Mucosa of gallbladder (tissue), 1 donor: ENCODE results near the gene PERCC1. TPM values are rescaled to one million over a fixed set of nuclear protein-coding genes. Genes with fewer than 3 reads are reported as not detected.
A peak's percentile ranks its signal among the peaks of the same experiment; 100 is the strongest.

Source experiments
- DNase-seq: peaks from one replicate; pipeline ENCODE4 v3.0.0-alpha.2; 2020; ENCODE audit warnings: low spot score
- total RNA-seq: library from RNA; stranded (reverse); gene quantifications from one replicate; pipeline ENCODE4 v1.2.1, GENCODE V29; 2021
- donor health status: DM: no; HTN: no; CAD: no.

Gene PERCC1
- total RNA-seq, 1 donor from 2014 or later = not detected

DNA sequence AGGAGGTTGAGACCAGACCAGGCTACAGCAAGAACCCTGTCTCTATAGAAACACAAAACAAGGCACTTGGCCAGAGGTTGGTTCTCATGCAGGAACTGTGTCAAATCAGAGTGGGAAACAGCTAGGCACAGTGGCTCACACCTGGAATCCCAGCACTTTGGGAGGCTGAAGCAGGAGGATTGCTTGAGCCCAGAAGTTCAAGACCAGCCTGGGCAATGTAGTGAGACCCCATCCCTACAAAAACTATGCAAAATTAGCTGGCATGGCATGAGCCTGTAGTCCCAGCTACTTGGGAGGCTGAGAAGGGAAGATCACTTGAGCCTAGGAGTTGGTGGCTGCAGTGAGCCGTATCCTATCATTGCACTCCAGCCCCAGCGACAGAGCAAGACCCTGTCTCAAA lies 18.0 kb upstream of the PERCC1 start:
- no peak for DNase-seq

DNA sequence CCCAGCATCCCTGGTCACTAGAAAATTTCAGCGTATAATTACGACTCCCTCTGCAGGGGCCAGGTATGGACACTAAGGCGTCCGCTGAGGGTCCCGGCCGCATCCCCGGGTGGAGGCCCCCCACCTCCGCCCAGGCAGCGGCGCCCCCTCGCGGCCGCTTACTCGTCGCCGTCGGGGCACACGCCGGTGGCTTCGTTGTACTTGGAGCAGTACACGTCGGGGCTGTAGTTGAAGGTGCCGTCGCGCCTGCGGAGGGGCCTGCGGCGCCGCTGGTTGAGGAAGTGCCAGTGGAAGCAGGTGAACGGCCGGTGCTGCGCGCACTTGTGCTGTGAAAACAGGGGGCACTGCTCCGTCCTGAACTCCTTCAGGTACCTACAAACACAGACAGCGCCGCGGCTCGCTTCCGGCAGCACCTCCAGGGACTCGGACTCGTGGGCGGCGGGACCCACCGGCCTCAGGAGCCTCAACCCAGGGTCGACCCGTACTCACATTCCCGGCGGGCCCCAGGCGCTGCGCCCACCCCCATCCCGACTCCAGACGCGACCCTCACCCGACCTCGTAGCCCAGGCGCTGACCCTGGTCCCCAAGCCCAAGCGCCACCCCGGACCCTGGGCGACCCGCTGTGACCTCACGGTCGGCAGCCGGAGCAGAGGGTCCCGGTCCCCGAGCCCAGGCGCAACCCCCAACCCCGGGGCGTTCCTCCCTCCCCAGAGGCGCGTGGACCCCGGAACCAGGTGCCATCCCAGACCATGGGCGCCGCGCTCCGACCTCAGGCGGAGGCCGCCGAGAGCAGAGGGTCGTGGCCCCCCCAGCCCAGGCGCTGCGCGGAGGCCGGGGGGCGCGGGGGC lies 17.0 kb upstream of the PERCC1 start:
- DNase-seq = peak; percentile 34

DNA sequence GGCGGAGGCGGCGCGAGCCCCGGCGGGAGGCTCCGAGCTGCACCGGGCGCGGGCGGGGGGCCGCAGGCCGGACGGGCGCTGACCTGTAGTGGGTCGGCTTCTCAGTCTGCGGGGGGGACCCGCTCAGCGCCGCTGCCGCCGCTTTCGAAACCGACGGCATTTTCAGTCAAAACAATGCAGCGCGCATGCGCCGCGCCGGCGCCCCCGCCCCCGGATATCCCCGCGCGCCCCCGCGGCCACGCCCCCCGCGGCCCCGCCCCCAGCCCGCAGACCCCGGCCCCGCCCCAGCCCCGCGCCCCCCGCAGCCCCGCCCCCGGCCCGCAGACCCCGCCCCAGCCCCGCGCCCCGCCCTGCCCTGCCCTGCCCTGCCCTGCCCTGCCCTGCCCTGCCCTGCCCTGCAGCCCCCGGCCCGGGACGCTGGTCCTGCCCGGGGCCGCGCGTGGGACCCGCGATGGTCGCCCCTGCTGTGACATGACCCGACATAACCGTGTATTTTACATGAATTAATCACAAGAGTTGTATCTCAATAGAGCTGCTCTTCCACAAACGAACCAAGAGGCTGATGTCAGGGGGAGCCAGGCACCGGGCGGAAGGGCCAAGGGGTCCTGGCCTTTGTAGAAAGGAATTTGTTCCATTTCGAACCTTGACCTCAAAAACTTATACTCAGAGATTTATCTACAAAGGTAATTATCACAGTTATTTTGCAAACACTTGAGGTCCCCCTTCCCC lies 16.2 kb upstream of the PERCC1 start, which contains the start of gene UNKL:
UNKL (minus strand) TSS at position 173 of the 729 bp plus-strand sequence; CDS start at position 160, 13 bp downstream.
- peak; percentile 74 for DNase-seq

DNA sequence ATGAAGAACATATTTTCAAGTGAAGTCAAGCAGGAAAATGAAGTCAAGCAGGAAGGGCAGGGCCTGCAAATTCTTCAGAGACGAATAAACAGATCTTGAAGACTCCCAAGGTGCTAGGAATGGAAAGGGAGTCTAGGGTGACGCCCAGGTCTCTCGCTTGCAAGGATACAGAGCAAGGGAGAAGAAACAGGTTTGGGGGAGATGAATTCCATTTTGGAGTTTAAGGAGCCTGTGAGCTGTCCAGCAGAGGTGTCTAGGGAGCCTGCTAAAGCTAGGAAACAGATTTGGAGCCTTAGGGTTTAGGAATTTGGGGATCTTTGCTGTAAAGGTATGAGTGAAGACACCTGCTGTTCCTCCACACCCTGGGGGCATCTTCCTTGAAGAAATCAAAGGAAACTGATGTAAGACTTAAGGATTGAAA lies 14.3 kb upstream of the PERCC1 start:
- DNase-seq = no peak

DNA sequence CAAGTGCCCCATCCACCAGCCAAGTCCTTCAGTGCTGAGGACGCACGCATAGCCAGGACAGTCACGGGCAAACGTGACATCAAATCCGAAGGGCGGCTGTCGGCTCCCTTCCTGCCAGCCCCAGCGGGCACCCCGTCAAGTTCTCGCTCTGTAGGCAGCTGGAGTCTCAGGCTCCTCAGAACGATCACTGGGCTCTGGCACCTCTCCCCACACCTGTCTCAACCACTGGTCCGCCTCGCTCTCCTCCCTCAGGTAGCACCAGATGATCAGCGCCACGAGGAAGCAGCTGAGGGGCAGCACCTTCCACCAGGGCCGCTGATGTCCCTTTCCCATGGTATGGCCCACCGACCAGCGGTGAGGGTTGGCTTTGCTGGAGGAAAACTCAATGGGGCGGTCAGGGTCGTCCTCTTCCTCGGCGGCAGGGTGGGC lies 10.8 kb upstream of the PERCC1 start:
- DNase-seq = no peak

DNA sequence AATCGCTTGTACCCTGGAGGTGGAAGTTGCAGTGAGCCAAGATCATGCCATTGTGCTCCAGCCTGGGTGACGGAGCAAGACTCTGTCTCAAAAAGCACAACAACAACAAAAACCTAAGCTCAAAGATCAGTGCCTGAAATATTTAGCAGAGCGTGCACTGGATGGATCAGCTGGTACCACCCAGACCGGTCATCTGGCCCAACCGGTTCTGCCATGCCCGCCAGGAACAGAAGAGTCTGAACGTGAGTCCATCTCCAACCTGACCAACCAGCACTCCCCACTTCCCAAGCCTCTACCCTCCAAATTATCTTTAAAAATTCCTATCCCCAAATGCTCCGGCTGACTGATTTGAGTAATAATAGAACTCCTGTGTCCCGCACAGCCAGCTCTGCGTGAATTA lies 8.8 kb upstream of the PERCC1 start:
- DNase-seq = no peak

DNA sequence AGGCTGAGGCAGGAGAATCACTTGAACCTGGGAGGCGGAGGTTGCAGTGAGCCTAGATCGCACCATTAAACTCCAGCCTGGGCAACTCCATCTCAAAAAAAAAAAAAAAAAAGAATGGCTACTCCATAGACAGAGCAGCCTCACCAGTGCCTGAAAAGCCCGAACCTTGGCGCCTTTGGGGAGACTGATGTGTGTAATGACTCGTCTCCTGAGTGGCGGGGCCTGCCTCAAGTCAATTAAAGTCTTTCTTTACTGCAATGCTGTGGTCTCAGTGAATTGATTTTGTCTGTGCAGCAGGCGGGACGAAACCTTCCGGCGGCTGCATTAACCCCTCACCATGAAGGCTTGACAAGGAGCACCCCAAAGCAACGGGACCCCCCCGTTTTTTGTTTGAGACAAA lies 6.8 kb upstream of the PERCC1 start:
- DNase-seq = no peak

DNA sequence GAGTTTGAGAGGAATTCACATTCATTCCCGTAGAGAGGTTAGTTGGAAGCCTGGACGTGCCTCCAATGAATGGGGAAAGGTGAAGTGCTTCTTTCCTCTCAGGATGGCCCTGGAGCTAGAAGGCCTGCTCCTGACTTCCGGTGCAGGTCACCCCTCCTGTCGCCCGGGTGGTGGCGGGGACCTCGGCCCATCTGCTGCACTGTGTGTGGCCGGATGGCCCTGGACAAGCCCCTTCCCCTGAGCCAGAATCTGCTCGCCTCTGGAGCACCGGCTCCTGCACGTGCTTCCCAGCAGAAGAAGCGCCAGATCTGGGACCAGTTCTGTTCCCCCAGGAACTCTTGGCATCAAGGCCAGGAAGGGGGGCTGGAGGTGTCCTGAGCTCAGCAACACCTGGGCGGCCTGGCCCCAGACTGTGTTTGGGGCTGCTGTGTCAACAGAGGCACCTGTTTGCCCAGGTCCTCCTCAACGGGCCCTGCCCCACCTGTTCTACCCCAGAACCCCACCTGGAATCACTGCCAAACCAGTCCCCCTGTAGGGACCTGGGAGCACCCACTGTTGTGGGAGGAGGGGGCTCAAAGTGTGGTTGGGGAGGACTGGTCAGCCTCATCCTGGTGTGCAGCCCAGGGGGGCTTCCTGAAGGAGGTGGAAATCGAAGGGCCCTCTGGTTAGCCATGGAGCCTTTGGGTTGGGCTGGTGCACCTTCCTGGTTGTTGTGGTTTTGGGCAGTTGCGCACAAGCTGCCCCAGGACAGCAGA lies 5.1 kb upstream of the PERCC1 start:
- DNase-seq = no peak

DNA sequence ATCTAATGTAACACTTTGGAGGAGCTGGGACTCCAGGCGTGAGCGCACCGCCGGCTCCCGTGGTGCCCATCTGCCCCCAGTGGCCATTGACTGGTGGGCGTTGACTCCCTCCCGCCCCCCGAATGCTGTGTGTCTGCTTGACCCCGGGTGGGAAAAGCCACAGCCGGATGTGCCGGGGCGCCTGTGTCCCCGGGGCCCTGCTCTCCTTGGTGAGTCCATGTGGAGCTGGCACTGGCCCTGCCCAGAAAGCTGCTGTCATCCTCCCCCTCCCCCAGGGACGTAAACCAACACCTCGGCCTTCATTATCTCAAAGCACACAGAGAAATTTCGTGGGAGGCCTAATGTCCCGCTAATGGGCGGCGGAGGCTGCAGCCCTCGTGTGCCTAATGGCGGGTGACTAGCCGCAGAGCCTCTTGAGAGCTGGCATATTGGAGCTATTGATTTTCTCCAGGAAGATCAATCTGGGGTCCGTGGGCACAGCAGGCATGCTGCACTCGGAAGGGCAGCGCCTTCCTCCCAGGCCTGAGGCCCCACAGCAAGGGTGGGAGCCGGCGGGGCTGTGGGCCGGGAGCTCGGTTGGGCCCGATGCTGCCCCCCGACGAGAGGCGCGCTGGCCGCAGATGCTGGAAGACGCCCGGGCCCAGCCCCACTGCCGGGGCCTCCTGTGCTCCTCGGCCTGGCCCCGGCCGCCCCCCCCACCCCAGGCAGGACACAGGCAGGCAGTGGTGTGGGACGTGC lies 4.0 kb upstream of the PERCC1 start:
- DNase-seq = no peak

DNA sequence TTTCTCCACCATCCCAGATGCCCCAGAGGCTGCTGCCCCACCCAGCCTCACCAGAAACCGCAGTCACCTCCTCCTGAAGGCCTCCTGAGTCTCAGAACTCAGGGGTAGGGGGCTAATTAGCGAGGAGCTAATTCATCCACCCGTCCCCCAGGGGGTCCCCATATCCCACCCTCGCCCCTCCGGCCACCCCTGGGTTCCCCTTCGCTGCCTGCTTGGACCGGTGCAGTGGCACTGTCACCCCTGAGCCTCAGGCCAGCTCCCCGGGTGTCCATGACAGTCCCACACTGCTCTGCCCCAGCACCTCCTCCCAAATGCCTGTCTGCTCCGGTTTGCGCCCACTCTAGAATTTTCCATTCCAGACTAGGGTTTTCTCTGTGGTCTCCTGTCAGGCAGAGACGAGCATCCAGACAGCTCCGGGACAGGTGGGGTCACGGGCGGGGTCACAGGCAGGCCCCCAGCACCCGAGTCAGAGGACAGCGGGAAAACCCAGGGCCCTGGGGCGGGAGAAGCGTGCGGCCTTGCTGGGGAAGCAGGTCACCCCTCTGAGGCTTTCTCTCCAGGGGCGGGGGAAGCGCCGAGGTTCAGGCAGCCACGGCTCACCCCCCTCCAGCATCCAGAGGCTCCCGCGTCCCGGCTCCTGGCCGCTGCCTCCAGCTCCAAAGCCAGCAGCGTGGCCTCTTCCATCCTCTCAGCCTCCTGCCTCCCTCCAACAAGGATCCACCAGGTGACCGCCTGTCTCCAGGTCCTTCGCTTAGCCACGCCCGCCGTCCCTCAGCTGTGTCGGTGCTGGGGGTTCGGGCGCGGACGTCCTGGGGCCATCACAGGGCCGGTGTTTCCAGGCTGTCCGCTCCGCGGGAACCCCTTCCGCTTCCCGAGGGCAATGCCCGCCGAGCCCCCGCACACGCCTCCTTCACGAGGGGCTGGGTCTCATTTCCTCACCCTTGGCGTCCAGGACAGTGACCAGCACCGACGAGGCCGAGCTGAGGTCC lies 3.1 kb upstream of the PERCC1 start:
- DNase-seq = no peak

DNA sequence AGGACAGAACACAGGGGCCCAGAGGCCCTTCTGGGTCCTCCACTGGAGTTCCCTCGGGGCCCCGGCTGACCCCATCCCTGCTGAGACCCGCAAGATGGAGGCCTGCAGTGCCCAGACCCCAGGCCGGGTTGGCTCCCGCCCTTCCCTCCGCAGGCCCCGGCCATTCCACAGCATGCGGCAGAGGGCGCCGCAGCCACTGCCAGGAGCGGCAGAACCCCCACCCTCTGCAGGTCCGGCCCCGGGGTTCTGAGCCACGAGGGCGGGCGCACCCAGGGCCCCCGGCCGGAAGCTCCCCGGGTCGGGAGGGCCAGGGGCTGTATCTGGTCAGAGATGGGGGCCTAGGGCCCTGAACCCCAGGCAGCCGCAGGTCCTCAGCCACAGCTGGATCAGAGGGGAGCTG lies 2.4 kb upstream of the PERCC1 start:
- DNase-seq = no peak

DNA sequence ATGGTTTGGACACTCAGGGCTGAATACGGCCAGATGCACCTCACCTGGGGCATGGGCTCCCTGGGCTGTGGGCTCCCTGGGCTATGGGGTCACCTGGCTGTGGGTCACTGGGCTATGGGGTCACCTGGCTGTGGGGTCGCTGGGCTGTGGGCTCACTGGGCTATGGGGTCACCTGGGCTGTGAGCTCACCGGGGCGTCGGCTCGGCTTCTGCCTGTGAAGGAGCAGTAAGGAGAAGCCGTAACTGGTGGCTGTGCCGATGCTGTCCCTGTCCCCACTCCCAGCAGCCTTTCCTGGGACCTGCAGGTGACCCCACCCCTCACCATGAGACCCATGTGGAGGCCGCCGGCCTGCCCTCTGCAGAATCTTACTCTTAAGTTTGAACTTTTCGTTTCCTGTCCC lies 1.9 kb upstream of the PERCC1 start:
- no peak for DNase-seq

DNA sequence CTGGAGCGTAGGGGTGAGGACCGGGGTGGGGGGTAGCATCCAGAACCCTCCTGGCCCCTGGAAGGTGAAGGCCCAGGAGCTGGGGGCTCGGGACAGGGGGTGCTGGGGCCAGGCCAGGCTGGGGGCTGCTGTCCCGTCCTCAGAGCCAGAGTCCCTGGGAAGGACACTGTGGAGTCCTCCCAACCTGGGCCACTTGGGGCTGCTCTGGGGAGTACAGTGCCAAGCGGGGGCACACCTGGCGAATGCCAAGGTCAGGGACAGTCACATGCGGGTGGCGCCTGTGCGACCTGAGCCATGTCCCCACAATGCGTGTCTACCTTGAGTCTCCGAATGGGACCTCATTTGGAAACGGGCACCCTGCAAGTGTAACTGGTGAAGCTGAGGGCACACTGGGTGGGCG lies 1.2 kb upstream of the PERCC1 start:
- no peak for DNase-seq

DNA sequence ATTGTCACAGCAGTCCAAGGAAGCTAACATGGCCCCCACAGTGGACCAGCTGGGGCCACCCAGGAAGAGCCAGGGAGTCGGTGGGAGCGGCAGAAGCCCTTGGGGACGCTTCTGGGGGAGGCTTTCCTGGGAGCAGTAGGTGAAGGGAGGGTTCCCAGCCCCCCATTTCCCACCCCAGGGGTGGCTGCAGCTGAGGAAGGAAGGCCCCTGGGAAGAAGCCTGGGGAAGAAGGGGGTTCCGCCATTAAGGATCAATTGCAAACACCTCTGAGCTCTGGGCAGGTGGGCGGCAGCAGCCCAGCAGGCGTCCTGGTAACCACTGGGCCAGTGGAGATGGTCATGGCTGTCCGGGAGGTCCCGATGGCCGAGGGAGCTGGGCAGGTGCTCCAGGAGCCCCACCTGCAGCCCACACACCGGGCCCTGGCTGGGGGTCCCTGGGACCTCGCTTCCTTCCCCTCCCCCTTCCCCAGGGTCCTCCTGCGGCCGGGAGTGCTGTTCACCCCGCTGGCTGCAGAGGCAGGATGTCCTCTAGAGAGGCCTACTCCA lies 592 bp upstream of the PERCC1 start:
- no peak for DNase-seq

DNA sequence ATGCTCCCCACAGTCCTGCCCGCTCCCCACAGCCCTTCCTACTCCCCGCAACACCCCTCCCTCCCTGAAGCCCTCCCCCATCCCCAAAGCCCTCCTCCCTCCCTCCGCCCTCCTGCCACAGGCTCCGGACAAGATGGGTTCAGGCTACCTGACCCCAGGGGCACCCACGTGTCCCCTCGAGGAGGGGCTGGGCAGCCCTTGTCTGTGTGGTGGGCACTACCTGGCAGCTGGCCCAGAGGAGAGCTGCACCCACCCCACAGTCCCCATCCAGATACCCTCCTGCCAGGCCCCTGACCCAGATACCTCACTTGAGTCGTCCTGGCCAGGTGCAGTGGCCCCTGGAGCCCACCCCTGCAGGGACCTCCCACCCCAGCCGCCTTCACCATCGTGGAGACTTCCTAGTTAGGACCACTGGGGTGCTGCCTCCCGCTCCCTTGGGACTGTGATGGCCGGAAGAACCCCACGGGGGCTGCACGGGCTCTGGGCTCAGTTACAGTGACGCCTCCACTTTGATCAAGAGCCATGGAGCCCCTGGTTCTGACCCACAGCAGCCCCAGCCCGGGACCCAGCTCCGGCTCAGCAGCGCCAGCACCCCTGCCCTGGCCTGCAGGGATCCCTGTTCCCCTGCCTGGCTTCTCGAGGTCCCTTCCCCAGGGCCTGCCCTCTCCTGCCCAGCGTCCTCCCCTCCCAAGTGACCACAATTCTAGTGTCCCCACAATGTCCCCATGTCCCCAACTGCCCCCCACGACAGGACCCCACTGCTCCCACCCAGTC lies 806 bp downstream of the PERCC1 start:
- DNase-seq = no peak

DNA sequence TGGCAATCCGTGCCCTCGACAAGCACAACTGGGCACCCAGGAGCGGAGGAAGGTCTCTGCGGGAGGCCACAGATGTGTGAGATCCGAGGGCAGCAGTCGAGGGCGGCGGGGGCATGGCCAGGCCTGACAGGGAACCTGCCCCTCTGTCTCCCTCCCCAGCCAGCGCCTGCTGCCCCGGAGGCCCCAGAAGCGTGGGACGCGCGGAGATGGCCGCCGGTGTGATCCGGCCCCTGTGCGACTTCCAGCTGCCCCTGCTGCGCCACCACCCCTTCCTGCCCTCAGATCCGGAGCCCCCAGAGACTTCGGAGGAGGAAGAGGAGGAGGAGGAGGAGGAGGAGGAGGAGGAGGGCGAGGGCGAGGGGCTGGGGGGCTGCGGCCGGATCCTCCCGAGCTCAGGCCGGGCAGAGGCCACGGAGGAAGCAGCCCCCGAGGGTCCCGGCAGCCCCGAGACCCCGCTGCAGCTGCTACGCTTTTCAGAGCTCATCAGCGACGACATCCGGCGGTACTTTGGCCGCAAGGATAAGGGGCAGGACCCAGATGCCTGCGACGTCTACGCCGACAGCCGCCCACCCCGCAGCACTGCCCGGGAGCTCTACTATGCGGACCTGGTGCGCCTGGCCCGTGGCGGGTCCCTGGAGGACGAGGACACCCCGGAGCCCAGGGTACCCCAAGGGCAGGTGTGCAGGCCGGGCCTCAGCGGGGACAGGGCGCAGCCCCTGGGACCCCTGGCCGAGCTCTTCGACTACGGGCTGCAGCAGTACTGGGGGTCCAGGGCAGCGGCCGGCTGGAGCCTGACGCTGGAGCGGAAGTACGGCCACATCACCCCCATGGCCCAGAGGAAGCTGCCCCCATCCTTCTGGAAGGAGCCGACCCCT lies 1.7 kb downstream of the PERCC1 start:
- DNase-seq = no peak

DNA sequence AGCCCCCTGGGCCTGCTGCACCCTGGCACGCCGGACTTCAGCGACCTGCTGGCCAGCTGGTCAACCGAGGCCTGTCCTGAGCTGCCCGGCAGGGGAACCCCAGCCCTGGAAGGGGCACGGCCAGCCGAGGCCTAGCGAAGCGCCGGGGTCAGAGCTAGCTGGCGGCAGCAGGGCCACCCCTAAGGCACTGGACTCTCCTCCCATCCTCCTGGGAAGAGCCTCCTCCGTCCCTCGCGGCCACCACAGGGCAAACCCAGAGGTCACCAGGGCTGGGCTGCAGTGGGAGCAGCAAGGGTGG lies 2.3 kb downstream of the PERCC1 start:
- DNase-seq = no peak

DNA sequence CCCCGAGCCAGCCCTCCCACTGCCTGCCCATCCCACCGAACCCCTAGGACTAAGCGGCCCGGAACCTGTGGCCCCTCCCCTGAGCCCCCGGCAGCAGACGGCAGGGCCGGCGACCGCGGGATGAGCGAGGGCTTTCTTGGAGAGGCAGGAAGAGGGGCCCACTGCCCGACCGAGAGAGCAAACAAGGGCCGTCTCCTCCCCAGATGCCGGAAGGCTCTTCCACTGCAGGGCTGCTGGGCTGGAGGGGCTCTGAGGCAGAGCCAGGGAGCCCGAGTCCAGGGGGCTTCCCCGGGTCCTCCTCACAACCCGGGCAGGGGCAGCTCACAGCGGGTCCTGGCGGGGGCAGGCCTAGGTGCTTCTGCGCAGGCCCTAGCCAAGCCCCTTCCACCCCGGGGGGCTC lies 2.9 kb downstream of the PERCC1 start:
- DNase-seq = no peak
